Liver (tissue), 9 donors: Measurements from ENCODE around the gene GNG7. TPM values are rescaled to one million over a fixed set of nuclear protein-coding genes. Genes with fewer than 3 reads are reported as not detected.
"Not testable (repeated sequence)": the region's sequence is repeated elsewhere in the genome, so short reads cannot be mapped to it uniquely, and the experiment has no call there.

Source experiments
- DNase-seq: peaks from one replicate; pipeline ENCODE4 v3.0.0-alpha.2; 2017; ENCODE audit warnings: low spot score
- H3K27ac ChIP-seq, 2 donors: one replicate each; pipeline ENCODE4 v1.7.0; 2013; ENCODE audit warnings: inconsistent platforms in 2 of 2, low read length in 2 of 2, control low read depth in 1 of 2, low read depth in 1 of 2, mild to moderate bottlenecking in 1 of 2
- H3K27me3 ChIP-seq, 4 donors: one replicate each; pipeline versions ENCODE4 v1.6.1 to v1.7.0; 2013; ENCODE audit warnings: low read length in 3 of 4, inconsistent platforms in 1 of 4, mild to moderate bottlenecking in 1 of 4, moderate library complexity in 1 of 4; ENCODE audit not compliant: control insufficient read depth in 4 of 4, insufficient read depth in 4 of 4
- H3K36me3 ChIP-seq, 4 donors: one replicate each; pipeline versions ENCODE4 v1.6.1 to v1.7.0; 2013; ENCODE audit warnings: low read length in 3 of 4, mild to moderate bottlenecking in 3 of 4, low read depth in 1 of 4, moderate library complexity in 1 of 4; ENCODE audit not compliant: control insufficient read depth in 4 of 4, insufficient read depth in 3 of 4
- H3K4me1 ChIP-seq, 4 donors: one replicate each; pipeline versions ENCODE4 v1.6.1 to v1.7.0; 2013; ENCODE audit warnings: low read length in 3 of 4, mild to moderate bottlenecking in 3 of 4, moderate library complexity in 1 of 4; ENCODE audit not compliant: control insufficient read depth in 4 of 4, insufficient read depth in 4 of 4
- H3K4me3 ChIP-seq, 3 donors: one replicate each; pipeline versions ENCODE4 v1.6.1 to v1.7.0; 2013; ENCODE audit warnings: low read length in 3 of 3, control low read depth in 1 of 3, low read depth in 1 of 3, mild to moderate bottlenecking in 1 of 3
- H3K9ac ChIP-seq, 2 donors: one replicate each; pipeline ENCODE4 v1.7.0; 2013; ENCODE audit warnings: low read length in 2 of 2, mild to moderate bottlenecking in 2 of 2, moderate library complexity in 2 of 2, control low read depth in 1 of 2, low read depth in 1 of 2
- H3K9me3 ChIP-seq, 4 donors: one replicate each; pipeline versions ENCODE4 v1.6.1 to v1.7.0; 2013; ENCODE audit warnings: low read length in 3 of 4; ENCODE audit not compliant: control insufficient read depth in 4 of 4
- EGR1 ChIP-seq, 2 donors: IDR thresholded peaks; 2 replicates each; pipeline ENCODE4 v1.6.1; 2016 to 2018; ENCODE audit warnings: antibody characterized with exemption in 2 of 2, low read depth in 2 of 2
- FOXA2 ChIP-seq: IDR thresholded peaks from 2 replicates; pipeline ENCODE4 v1.6.1; 2016; ENCODE audit warnings: antibody characterized with exemption
- GABPA ChIP-seq, 2 donors: IDR thresholded peaks in 1 of 2; conservative IDR thresholded peaks in 1 of 2; 2 replicates each; pipeline ENCODE4 v1.6.1; 2016; ENCODE audit warnings: antibody characterized with exemption in 2 of 2, mild to moderate bottlenecking in 1 of 2, moderate library complexity in 1 of 2
- HNF4G ChIP-seq: IDR thresholded peaks from 2 replicates; pipeline ENCODE4 v1.6.1; 2016; ENCODE audit warnings: antibody characterized with exemption
- JUND ChIP-seq, 2 donors: IDR thresholded peaks; 2 replicates each; pipeline ENCODE4 v1.6.1; 2016; ENCODE audit warnings: antibody characterized with exemption in 2 of 2
- NR2F2 ChIP-seq: IDR thresholded peaks from 2 replicates; pipeline ENCODE4 v1.6.1; 2016; ENCODE audit warnings: antibody characterized with exemption
- RAD21 ChIP-seq, 2 donors: IDR thresholded peaks; 2 replicates each; pipeline ENCODE4 v1.6.1; 2016; ENCODE audit warnings: antibody characterized with exemption in 2 of 2, mild to moderate bottlenecking in 2 of 2
- RXRA ChIP-seq, 2 donors: IDR thresholded peaks; 2 replicates each; pipeline ENCODE4 v1.6.1; 2017 to 2018; ENCODE audit warnings: antibody characterized with exemption in 2 of 2, mild to moderate bottlenecking in 1 of 2
- SP1 ChIP-seq: IDR thresholded peaks from 2 replicates; pipeline ENCODE4 v1.6.1; 2018; ENCODE audit warnings: antibody characterized with exemption, mild to moderate bottlenecking
- TAF1 ChIP-seq: conservative IDR thresholded peaks from 2 replicates; pipeline ENCODE4 v1.6.1; 2016; ENCODE audit warnings: antibody characterized with exemption, mild to moderate bottlenecking
- YY1 ChIP-seq: IDR thresholded peaks from 2 replicates; pipeline ENCODE4 v1.6.1; 2016; ENCODE audit warnings: antibody characterized with exemption, mild to moderate bottlenecking
- WGBS: extraction: QIAGEN DNeasy Blood & Tissue Kit; methylation state at CpG from one replicate; pipeline ENCODE4 v1.1.7; 2013; 5-methylcytosine and 5-hydroxymethylcytosine counted together
- polyA plus RNA-seq, 2 donors: library from polyadenylated mRNA; stranded (reverse) in 1 of 2; unstranded in 1 of 2; fragments of 200-250 nt in 1 of 2; fragments of >200 nt in 1 of 2; fragmentation: Nextera tagmentation in 1 of 2; extraction: Ambion mirVana in 1 of 2; gene quantifications; one replicate each; pipeline versions ENCODE4 v1.2.1 to v1.2.3, GENCODE V29; 2013 to 2015
- total RNA-seq, 2 donors: library from RNA; depleted of rRNA; stranded (reverse); fragments of >200 nt; gene quantifications; one replicate each; pipeline ENCODE4 v1.2.3, GENCODE V29; 2014
- TF ChIP-seq, protein P1 (sequence below): IDR thresholded peaks from 2 replicates; pipeline ENCODE4 v1.6.1; 2016; ENCODE audit warnings: antibody characterized with exemption
- TF ChIP-seq, protein P2 (sequence below): IDR thresholded peaks from 2 replicates; pipeline ENCODE4 v1.6.1; 2016; ENCODE audit warnings: antibody characterized with exemption
- TF ChIP-seq, protein P3 (sequence below): IDR thresholded peaks from 2 replicates; pipeline ENCODE4 v1.6.1; 2016; ENCODE audit warnings: antibody characterized with exemption
- TF ChIP-seq, protein P4 (sequence below): fragments of 150-350 bp; IDR thresholded peaks from 2 replicates; pipeline ENCODE4 v1.5.1; 2017; ENCODE audit warnings: improper control_type of control experiment, low read depth, low read length; ENCODE audit not compliant: missing input control
- donor health status: healthy.
- donor health status: healthy.
- donor health status: healthy.
- donor health status: healthy.
- donor health status: healthy.

GNG7 gene
- total and polyA plus RNA-seq, 4 donors = 0.75 to 1.9 (median 1.1) TPM

DNA sequence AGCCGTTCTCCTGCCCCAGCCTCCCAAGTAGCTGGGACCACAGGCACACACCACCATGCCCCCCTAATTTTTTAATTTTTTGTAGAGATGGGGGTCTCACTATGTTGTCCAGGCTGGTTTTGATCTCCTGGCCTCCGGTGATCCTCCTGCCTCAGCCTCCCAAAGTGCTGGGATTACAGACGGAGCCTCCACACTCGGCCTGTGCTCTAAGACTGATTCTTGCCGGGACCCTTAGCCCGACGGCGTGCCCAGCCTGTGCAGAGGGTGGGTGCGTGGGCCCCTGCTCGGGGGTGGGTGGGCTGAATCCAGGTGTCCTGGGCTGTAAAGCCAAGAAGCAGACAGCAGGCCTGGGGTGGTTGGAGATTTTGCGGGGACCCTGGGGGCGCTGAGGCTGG is 162.2 kb downstream of the GNG7 start:
- no peaks in the 10 kb centered on the region for H3K27me3 ChIP-seq
- no peak overlapping the region for H3K4me3 ChIP-seq
- no peak overlapping the region for H3K9ac ChIP-seq
- peak overlapping the region; percentile 34 to 39 for H3K27ac ChIP-seq
- TF ChIP-seq, protein P1, sequence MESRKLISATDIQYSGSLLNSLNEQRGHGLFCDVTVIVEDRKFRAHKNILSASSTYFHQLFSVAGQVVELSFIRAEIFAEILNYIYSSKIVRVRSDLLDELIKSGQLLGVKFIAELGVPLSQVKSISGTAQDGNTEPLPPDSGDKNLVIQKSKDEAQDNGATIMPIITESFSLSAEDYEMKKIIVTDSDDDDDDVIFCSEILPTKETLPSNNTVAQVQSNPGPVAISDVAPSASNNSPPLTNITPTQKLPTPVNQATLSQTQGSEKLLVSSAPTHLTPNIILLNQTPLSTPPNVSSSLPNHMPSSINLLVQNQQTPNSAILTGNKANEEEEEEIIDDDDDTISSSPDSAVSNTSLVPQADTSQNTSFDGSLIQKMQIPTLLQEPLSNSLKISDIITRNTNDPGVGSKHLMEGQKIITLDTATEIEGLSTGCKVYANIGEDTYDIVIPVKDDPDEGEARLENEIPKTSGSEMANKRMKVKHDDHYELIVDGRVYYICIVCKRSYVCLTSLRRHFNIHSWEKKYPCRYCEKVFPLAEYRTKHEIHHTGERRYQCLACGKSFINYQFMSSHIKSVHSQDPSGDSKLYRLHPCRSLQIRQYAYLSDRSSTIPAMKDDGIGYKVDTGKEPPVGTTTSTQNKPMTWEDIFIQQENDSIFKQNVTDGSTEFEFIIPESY = no peak
- TF ChIP-seq NR2F2 = no peak
- TF ChIP-seq EGR1 (IDR thresholded peaks at IDR 0.05; ENCODE audit: low read depth in 2 of 2) = no peak
- peaks cover 10 to 36% (median 25%) of the 10 kb centered on the region in 4 donors for H3K4me1 ChIP-seq
- no peak for DNase-seq
- WGBS = 84% methylated on average over 12 of the region's 12 CpGs
- no peaks in the 10 kb centered on the region for H3K36me3 ChIP-seq
- H3K9me3 ChIP-seq = no peaks in the 10 kb centered on the region

DNA sequence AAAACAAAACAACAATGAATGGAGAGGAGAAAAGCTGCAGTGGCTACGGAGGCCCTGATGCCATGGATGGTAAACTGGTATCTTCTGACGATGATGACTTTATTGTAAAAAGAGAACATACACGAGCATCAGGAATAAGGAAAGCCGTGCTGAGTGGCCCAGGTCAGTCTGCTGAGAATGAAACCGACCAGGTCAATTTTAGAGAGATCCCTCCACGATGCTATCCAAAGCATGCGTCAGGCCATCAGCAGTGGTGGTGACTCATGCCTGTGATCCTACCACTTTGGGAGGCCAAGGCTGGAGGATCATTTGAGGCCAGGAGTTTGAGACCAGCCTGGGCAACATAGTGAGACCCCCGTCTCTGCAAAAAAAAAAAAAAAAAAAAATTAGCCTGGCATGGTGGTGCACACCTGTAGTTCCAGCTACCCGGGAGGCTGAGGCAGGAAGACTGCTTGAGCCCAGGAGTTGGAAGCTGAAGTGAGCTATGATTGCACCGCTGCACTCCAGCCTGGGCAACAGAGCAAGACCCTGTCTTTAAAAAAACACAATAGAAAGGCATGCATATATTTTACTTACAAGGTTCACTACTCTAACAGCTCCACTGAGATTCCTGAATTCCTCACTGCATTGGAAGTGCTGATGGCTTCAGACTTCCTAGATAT is 164.3 kb downstream of the GNG7 start:
- Histone ChIP-seq H3K4me3 (no peak overlapping the region), H3K27me3 (no peaks in the 10 kb centered on the region), H3K9me3 (no peaks in the 10 kb centered on the region), H3K9ac (no peak overlapping the region), H3K36me3 (no peaks in the 10 kb centered on the region), H3K27ac (no peak overlapping the region), H3K4me1 (peaks cover 0 to 21% (median 16%) of the 10 kb centered on the region in 4 donors)
- DNase-seq = no peak
- TF ChIP-seq, protein P2, sequence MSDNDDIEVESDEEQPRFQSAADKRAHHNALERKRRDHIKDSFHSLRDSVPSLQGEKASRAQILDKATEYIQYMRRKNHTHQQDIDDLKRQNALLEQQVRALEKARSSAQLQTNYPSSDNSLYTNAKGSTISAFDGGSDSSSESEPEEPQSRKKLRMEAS = no peak
- no peak for TF ChIP-seq HNF4G
- TF ChIP-seq, protein P3, sequence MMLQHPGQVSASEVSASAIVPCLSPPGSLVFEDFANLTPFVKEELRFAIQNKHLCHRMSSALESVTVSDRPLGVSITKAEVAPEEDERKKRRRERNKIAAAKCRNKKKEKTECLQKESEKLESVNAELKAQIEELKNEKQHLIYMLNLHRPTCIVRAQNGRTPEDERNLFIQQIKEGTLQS = no peak
- 97% methylated on average over 10 of the region's 10 CpGs for WGBS

DNA sequence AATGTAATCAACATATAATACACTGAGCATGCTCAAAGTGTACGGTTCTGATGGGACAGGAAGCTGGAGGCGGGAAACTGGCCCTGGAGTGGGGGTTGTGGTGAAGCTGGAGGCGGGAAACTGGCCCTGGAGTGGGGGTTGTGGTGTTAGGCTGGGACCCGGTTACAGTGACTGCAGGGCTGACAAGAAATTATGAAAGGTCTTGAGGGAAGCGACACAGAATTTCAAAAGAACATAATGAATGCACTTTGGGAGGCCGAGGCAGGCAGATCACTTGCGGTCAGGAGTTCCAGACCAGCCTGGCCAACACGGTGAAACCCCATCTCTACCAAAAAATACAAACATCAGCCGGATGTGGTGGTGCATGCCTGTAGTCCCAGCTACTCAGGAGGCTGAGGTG is 164.9 kb downstream of the GNG7 start:
- H3K27me3 ChIP-seq, H3K4me3 ChIP-seq, H3K9ac ChIP-seq, DNase-seq, H3K36me3 ChIP-seq, H3K27ac ChIP-seq, H3K9me3 ChIP-seq: not testable (repeated sequence)
- H3K4me1 ChIP-seq = peaks cover 0 to 18% (median 13%) of the 10 kb centered on the region in 4 donors
- WGBS = 87% methylated on average over 9 of the region's 9 CpGs

DNA sequence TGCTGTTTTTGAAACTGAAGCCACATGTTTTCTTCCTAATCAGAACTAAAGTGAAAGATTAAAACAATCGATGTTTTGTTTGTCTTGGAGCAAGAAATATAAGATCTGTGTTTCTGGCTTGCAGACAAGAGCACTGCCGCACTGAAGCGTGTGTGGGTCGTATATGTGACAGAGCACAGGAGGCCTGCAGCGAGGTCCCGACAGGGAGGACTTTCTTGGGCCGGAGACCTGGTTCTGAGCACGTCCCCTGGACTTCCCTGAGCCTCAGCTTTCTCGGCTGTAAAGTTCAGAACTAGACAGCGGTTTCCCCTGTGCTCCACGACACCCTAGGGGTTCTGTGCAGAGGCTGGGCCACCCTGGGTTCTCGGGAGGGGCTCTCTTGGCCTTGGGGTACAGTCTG is 166.0 kb downstream of the GNG7 start:
- Histone ChIP-seq H3K27ac (no peak overlapping the region), H3K9ac (no peak overlapping the region), H3K4me3 (no peak overlapping the region), H3K36me3 (no peaks in the 10 kb centered on the region), H3K4me1 (peaks cover 0 to 14% (median 9%) of the 10 kb centered on the region in 4 donors), H3K9me3 (no peaks in the 10 kb centered on the region), H3K27me3 (no peaks in the 10 kb centered on the region)
- no peak for DNase-seq
- WGBS = 77% methylated on average over 12 of the region's 12 CpGs
- TF ChIP-seq SP1 (no peak), GABPA (IDR thresholded peaks at IDR 0.05 in 1 of 2, conservative IDR thresholded peaks at IDR 0.05 in 1 of 2) (no peak), FOXA2 (no peak), TAF1 (no peak), EGR1 (IDR thresholded peaks at IDR 0.05; ENCODE audit: low read depth in 2 of 2) (no peak), JUND (IDR thresholded peaks at IDR 0.05) (no peak), YY1 (no peak), RAD21 (IDR thresholded peaks at IDR 0.05) (no peak), NR2F2 (no peak), RXRA (IDR thresholded peaks at IDR 0.05) (no peak)
- TF ChIP-seq, protein P3 = no peak
- TF ChIP-seq, protein P4, sequence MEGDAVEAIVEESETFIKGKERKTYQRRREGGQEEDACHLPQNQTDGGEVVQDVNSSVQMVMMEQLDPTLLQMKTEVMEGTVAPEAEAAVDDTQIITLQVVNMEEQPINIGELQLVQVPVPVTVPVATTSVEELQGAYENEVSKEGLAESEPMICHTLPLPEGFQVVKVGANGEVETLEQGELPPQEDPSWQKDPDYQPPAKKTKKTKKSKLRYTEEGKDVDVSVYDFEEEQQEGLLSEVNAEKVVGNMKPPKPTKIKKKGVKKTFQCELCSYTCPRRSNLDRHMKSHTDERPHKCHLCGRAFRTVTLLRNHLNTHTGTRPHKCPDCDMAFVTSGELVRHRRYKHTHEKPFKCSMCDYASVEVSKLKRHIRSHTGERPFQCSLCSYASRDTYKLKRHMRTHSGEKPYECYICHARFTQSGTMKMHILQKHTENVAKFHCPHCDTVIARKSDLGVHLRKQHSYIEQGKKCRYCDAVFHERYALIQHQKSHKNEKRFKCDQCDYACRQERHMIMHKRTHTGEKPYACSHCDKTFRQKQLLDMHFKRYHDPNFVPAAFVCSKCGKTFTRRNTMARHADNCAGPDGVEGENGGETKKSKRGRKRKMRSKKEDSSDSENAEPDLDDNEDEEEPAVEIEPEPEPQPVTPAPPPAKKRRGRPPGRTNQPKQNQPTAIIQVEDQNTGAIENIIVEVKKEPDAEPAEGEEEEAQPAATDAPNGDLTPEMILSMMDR = no peak
